ENCODE data around the gene PRPF39.
"Not testable (repeated sequence)": the region's sequence is repeated elsewhere in the genome, so short reads cannot be mapped to it uniquely, and the experiment has no call there.

The PRPF39 gene

GRCh38 chr14:45083976-45084722, at the start of gene PRPF39:
PRPF39 (plus strand) TSS chr14:45084116; CDS start chr14:45095240, 11,124 bp downstream.
- peak; percentile 78 for DNase-seq (ENCODE audit: low read depth)

DNA sequence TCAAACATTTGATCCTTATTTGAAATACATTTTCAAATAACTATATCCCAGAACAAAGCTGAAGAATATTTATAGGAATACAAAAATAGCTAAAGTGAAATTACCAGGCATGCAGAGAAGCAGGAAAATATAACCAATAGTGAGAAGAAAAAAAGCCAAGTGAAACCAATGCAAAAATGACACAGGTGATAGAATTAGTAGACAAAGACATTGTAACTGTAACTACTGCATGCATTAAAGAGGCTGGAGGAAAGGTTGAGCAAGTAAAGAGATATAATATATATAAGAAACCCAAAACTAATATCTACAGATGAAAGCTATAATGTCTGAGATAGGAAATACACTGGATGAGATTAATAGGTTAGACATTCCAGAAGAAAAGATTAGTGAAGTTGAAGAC, 49.2 kb upstream of the PRPF39 start:
- DNase-seq (ENCODE audit: low read depth) = no peak

DNA sequence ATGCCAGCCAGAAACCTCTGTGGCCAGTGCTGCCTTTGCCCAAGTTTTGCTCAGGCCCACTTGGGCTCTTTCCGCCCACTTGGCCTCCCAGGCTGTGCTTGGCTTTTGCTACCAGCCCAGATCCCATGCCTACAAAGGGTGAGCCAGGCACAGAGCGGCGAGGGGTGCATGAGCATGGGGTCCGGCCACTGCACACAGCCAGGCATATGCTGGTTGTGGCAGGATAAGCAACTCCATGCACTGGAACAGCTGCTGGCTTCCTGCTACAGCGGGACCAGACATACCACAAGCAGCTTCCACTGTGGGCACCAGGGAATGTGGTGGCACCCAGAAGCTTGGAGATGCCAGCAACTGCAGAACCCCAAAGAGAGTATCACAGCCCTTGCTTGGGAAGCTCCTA, 45.7 kb upstream of the PRPF39 start:
- no peak for DNase-seq (ENCODE audit: low read depth)

DNA sequence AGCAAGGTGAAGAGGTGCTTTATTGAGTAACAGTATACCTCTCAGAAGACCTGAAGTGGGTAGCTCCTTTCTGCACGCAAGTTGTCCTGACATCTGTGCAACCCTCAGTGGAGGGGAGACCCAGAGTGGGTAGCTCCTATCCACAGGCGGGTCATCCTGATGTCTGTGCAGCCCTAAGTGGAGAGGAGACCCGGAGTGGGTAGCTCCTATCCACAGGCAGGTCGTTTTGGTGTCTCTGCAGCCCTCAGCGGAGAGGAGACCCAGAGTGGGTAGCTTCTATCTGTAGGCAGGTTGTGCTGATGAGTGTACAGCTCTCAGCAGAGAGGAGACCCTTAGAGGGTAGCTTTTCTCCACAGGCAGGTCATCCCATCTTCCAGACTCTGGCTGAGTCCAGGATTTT, 45.1 kb upstream of the PRPF39 start:
- no peak for DNase-seq (ENCODE audit: low read depth)

DNA sequence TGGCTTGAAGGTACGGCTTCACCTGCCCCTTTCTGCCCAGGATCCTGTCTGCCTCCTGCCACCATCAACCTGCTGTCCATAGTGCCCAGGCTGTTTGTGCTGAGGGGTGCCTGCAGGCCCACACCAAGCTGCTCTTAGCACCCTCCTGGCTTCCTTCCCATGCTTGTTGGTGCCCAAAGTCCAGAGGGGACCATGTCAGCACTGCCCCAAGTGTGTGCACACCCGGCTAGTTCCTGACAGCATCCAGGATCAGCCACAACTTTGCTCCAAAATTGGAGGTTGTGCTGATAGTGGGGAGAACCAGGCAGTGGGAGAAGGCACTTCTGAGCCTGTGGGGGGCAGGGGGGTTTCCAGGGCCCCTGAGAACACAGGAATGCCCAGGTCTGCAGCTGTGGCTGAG, 44.5 kb upstream of the PRPF39 start:
- no peak for DNase-seq (ENCODE audit: low read depth)

GRCh38 chr14:45041641-45042040, 42.3 kb upstream of the PRPF39 start:
- DNase-seq (ENCODE audit: low read depth) = no peak

GRCh38 chr14:45044638-45045037, 39.3 kb upstream of the PRPF39 start:
- DNase-seq (ENCODE audit: low read depth) = no peak

DNA sequence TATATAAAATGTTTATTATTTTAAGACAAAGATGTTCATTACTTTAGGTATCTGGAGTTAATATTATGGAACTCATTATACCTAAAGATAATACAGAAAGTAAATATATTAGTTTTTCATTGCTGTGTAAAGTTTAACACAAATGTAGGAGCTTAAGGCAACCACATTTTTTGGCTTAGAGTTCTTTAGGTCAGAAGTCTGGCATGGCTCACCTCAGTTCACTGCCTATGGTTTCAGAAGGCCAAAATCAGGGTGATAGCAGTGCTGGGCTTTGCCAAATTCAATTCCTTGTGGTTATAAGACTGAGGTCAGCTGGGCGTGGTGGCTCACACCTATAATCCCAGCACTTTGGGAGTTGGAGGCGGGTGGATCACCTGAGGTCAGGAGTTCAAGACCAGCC, 35.5 kb upstream of the PRPF39 start:
- no peak for DNase-seq (ENCODE audit: low read depth)

DNA sequence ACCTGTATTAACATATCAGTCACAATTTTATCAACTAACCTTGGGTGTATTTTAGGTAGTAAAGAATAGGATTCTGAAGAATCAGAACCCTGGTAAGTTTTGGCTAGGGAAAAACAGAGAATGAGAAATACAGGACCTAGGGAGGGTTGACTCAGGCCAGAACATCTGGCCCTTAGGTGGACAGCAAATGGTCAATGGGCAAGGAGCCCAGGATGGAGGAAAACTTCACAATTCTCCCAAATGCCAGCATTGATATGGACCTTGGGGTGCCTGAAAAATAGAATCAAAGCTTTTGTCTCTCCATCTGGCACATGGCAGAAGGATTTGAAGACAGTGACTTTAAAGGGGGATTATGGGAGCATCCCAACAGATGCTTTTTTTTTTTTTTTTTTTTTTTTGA, 32.7 kb upstream of the PRPF39 start:
- DNase-seq (ENCODE audit: low read depth) = no peak

GRCh38 chr14:45051896-45052295, 32.0 kb upstream of the PRPF39 start:
- no peak for DNase-seq (ENCODE audit: low read depth)

DNA sequence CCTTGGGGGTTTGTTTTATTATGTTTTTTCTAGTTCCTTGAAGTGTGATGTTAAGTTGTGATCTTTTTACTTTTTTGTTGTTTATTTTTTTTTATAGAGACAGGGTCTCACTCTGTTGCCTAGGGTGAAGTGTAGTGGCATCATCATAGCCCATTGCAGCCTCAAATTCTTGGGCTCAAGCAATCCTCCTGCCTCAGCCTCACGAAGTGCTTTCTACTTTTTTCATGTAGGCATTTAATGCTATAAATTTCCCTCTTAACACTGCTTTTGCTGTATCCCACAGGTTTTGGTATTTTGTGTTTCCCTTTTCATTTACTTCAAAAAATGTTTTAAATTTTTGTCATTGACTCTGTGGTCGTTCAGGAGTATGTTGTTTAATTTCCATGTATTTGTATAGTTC, 26.6 kb upstream of the PRPF39 start:
- no peak for DNase-seq (ENCODE audit: low read depth)

DNA sequence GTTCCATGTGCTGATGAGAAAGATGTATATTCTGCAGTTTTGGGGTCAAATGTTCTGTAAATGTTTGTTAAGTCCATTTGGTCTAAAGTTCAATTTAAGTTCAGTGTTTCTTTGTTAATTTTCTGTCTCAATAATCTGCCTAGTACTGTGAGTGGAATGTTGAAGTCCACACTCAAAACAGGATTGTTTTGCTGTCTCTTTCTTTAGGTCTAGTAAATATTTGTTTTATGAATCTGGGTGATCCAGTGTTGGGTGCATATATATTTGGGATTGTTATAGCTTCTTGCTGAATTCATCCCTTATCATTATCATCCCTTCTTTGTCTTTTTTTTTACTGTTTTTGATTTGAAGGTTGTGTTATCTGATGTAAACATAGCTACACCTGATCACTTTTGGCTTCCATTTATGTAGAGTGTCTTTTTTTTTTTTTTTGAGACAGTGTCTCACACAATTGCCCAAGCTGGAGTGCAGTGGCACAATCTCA, 26.0 kb upstream of the PRPF39 start:
- no peak for DNase-seq (ENCODE audit: low read depth)

- DNase-seq (ENCODE audit: low read depth) = no peak
Observed at GRCh38 chr14:45060551-45060950, 23.4 kb upstream of the PRPF39 start.

DNA sequence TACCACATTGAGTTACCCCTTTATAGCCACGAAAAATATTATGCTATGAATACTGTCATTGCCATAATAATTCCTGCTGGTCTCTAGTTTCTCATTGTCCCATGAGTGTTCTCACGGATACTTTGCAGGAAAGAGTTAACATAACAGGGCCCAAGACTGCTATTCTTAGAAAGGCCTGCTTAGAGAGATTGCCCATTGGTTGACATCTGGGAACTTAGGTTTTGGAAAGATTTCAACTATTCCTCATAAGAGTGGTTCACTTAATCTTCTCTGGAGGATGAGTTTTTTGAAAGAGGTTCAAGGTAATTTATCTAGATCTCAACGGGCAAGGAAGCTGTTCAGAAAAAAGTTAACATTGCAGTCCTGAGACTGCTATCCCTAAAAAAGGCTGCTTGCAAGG, 18.4 kb upstream of the PRPF39 start:
- no peak for DNase-seq (ENCODE audit: low read depth)

GRCh38 chr14:45065956-45066355, 18.0 kb upstream of the PRPF39 start:
- DNase-seq (ENCODE audit: low read depth) = no peak

DNA sequence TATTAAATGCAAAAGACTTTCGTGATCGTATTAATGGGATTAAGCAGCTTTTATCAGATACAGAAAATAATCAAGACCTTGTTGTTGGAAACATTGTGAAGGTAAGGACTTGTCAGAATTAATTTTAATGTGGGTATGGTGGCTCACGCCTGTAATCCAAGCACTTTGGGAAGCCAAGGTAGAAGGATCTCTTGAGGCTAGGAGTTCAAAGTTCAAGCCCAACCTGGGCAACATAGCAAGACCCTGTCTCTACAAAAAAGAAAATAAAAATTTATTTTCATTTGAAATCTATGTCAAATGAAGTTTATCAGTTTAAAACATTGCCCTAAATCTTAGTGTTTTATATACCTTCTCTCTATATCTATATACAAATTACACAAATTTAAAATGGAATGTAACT, 17.2 kb upstream of the PRPF39 start:
- DNase-seq (ENCODE audit: low read depth) = no peak

DNA sequence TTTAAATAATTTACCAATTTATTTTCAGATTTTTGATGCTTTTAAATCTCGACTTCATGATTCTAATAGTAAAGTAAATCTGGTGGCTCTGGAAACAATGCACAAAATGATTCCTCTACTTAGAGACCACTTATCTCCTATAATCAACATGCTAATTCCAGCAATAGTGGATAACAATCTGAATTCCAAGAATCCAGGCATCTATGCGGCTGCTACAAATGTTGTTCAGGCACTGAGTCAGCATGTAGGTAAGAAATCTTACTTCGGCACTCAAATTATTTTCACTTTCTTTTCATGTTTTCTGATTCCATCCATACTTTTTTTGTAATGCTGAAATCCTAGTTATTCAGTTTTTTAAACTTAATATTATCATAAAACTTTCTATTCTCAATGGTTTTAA, 15.5 kb upstream of the PRPF39 start:
- no peak for DNase-seq (ENCODE audit: low read depth)

GRCh38 chr14:45070215-45070614, 13.7 kb upstream of the PRPF39 start:
- DNase-seq (ENCODE audit: low read depth) = no peak

- DNase-seq (ENCODE audit: low read depth) = no peak
Observed at GRCh38 chr14:45072126-45072525, 11.8 kb upstream of the PRPF39 start.

GRCh38 chr14:45073231-45073879, 10.6 kb upstream of the PRPF39 start:
- DNase-seq (ENCODE audit: low read depth) = no peak

GRCh38 chr14:45078323-45078722, 5.6 kb upstream of the PRPF39 start:
- DNase-seq (ENCODE audit: low read depth) = no peak

DNA sequence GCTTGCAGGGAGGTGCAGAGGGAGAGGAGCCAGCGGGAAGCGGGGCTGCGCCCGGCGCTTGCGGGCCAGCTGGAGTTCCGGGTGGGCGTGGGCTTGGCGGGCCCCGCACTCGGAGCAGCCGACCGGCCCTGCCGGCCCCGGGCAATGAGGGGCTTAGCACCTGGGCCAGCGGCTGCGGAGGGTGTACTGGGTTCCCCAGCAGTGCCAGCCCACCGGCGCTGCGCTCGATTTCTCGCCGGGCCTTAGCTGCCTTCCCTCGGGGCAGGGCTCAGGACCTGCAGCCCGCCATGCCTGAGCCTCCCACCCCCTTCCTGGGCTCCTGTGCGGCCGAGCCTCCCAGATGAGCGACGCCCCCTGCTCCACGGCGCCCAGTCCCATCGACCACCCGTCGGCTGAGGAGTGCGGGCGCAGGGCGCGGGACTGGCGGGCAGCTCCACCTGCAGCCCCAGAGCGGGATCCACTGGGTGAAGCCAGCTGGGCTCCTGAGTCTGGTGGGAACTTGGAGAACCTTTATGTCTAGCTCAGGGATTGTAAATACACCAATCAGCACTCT, 3.4 kb upstream of the PRPF39 start:
- DNase-seq (ENCODE audit: low read depth) = not testable (repeated sequence)

GRCh38 chr14:45081096-45081495, 2.8 kb upstream of the PRPF39 start:
- not testable (repeated sequence) for DNase-seq (ENCODE audit: low read depth)

Measured in HS-27A (cell line).